ENCODE results near the gene ZNF524.

Gene ZNF524

GRCh38 chr19:55640577-55641425, 40.7 kb downstream of the ZNF524 start, which contains the start of gene ZNF580:
Gene ZNF580, plus strand, starts transcription at chr19:55641002. Its CDS starts 1,507 bp downstream, at chr19:55642509.
- DNase-seq (ENCODE audit: insufficient read length) (peak; percentile 71), FAIRE-seq (peak; percentile 27)
- TF ChIP-seq POLR2AphosphoS5 (IDR thresholded peaks at IDR 0.05; ENCODE audit: low read depth, low read length) (no peak), TAF1 (IDR thresholded peaks at IDR 0.05; ENCODE audit: borderline replicate concordance, low read depth, low read length) (no peak), POLR2A (IDR thresholded peaks at IDR 0.05; ENCODE audit: low read depth, low read length) (no peak)

- no peak for TF ChIP-seq POLR2AphosphoS5 (IDR thresholded peaks at IDR 0.05; ENCODE audit: low read depth, low read length)
- TF ChIP-seq TAF1 (IDR thresholded peaks at IDR 0.05; ENCODE audit: borderline replicate concordance, low read depth, low read length): no peak
- no peak for TF ChIP-seq POLR2A (IDR thresholded peaks at IDR 0.05; ENCODE audit: low read depth, low read length)
- FAIRE-seq (peak; percentile 40), DNase-seq (ENCODE audit: insufficient read length) (no peak)
Observed at GRCh38 chr19:55641426-55642152, 41.5 kb downstream of the ZNF524 start.

GRCh38 chr19:55642153-55643002, 42.3 kb downstream of the ZNF524 start:
- TF ChIP-seq TAF1 (IDR thresholded peaks at IDR 0.05; ENCODE audit: borderline replicate concordance, low read depth, low read length): no peak
- 0 out of 2 replicates have a peak, but pooled peaks have one; percentile 29 for TF ChIP-seq POLR2A (IDR thresholded peaks at IDR 0.05; ENCODE audit: low read depth, low read length)
- no peak; the same call in 1 of the 2 replicates for TF ChIP-seq POLR2AphosphoS5 (IDR thresholded peaks at IDR 0.05; ENCODE audit: low read depth, low read length)
- no peak for DNase-seq (ENCODE audit: insufficient read length)
- FAIRE-seq: no peak

GRCh38 chr19:55643003-55643886, 43.2 kb downstream of the ZNF524 start, which contains the start of gene ZNF581:
Gene ZNF581, plus strand, starts transcription at chr19:55643649. Its CDS starts 923 bp downstream, at chr19:55644572.
- peak; percentile 88 for FAIRE-seq
- TF ChIP-seq POLR2A (IDR thresholded peaks at IDR 0.05; ENCODE audit: low read depth, low read length): peak; percentile 53; the same call in 1 of the 2 replicates
- TF ChIP-seq TAF1 (IDR thresholded peaks at IDR 0.05; ENCODE audit: borderline replicate concordance, low read depth, low read length): peak; percentile 62; the same call in 1 of the 2 replicates
- TF ChIP-seq POLR2AphosphoS5 (IDR thresholded peaks at IDR 0.05; ENCODE audit: low read depth, low read length): peak; percentile 4
- DNase-seq (ENCODE audit: insufficient read length): peak; percentile 84

- DNase-seq (ENCODE audit: insufficient read length): no peak
- TF ChIP-seq POLR2A (IDR thresholded peaks at IDR 0.05; ENCODE audit: low read depth, low read length): no peak
- no peak for TF ChIP-seq TAF1 (IDR thresholded peaks at IDR 0.05; ENCODE audit: borderline replicate concordance, low read depth, low read length)
- TF ChIP-seq POLR2AphosphoS5 (IDR thresholded peaks at IDR 0.05; ENCODE audit: low read depth, low read length): no peak
- FAIRE-seq: no peak
Observed at GRCh38 chr19:55643887-55644176, 43.7 kb downstream of the ZNF524 start.

- FAIRE-seq (no peak), DNase-seq (ENCODE audit: insufficient read length) (no peak)
- TF ChIP-seq POLR2A (IDR thresholded peaks at IDR 0.05; ENCODE audit: low read depth, low read length) (no peak), POLR2AphosphoS5 (IDR thresholded peaks at IDR 0.05; ENCODE audit: low read depth, low read length) (no peak), TAF1 (IDR thresholded peaks at IDR 0.05; ENCODE audit: borderline replicate concordance, low read depth, low read length) (no peak)
Observed at GRCh38 chr19:55644191-55644833, 44.2 kb downstream of the ZNF524 start.

GRCh38 chr19:55644842-55645511, 44.9 kb downstream of the ZNF524 start:
- DNase-seq (ENCODE audit: insufficient read length): no peak
- TF ChIP-seq POLR2AphosphoS5 (IDR thresholded peaks at IDR 0.05; ENCODE audit: low read depth, low read length): no peak

GRCh38 chr19:55645512-55645881, 45.4 kb downstream of the ZNF524 start:
- FAIRE-seq (no peak), DNase-seq (ENCODE audit: insufficient read length) (no peak)

More at GRCh38 chr19:55644842-55645511, 44.9 kb downstream of the ZNF524 start:
- no peak for FAIRE-seq

GRCh38 chr19:55646889-55647731, 47.0 kb downstream of the ZNF524 start:
- no peak for DNase-seq (ENCODE audit: insufficient read length)
- TF ChIP-seq TAF1 (IDR thresholded peaks at IDR 0.05; ENCODE audit: borderline replicate concordance, low read depth, low read length) (no peak), POLR2A (IDR thresholded peaks at IDR 0.05; ENCODE audit: low read depth, low read length) (no peak), POLR2AphosphoS5 (IDR thresholded peaks at IDR 0.05; ENCODE audit: low read depth, low read length) (no peak)
- FAIRE-seq: peak; percentile 27

More at GRCh38 chr19:55645512-55645881, 45.4 kb downstream of the ZNF524 start:
- TF ChIP-seq POLR2A (IDR thresholded peaks at IDR 0.05; ENCODE audit: low read depth, low read length) (no peak), POLR2AphosphoS5 (IDR thresholded peaks at IDR 0.05; ENCODE audit: low read depth, low read length) (no peak), TAF1 (IDR thresholded peaks at IDR 0.05; ENCODE audit: borderline replicate concordance, low read depth, low read length) (no peak)

Data from GM12892 (cell line).